ENCODE measurements around the gene MGLL. TPM values are rescaled to one million over a fixed set of nuclear protein-coding genes. Genes with fewer than 3 reads are reported as not detected.

The MGLL gene
- total RNA-seq, 6 experiments from 2014 or later, result 97.0 to 168 (median 115) TPM

GRCh38 chr3:127647166-127647844 lies 175.0 kb downstream of the MGLL start:
- DNase-seq, result peak in 1 of 3 donors; percentile 52
- intact Hi-C loops (cut with DNase I), result no loop called here

GRCh38 chr3:127646501-127647046 lies 175.7 kb downstream of the MGLL start:
- DNase-seq, result peak; percentile 64 to 83 (median 77)
- H3K27ac ChIP-seq, result no peak overlapping the region
- no peak for TF ChIP-seq POLR2A (IDR thresholded peaks at IDR 0.05)
- TF ChIP-seq CTCF (IDR thresholded peaks at IDR 0.05), result no peak
- ATAC-seq, result peak; percentile 66 to 90 (median 82)
- no peaks in the 10 kb centered on the region for H3K4me1 ChIP-seq
- 74% methylated on average over 3 of the region's 10 CpGs for WGBS (ENCODE audit: insufficient coverage, low coverage, low lambda C conversion rate, missing lambda C conversion rate)
- H3K36me3 ChIP-seq, result no peaks in the 10 kb centered on the region
- intact Hi-C loops (cut with DNase I), result no loop called here
- no peak overlapping the region for H3K4me3 ChIP-seq
- no peaks in the 10 kb centered on the region for H3K9me3 ChIP-seq
- no peaks in the 10 kb centered on the region for H3K27me3 ChIP-seq

More at GRCh38 chr3:127647166-127647844, 175.0 kb downstream of the MGLL start:
- H3K4me3 ChIP-seq, result no peak overlapping the region
- H3K9me3 ChIP-seq, result no peaks in the 10 kb centered on the region
- H3K4me1 ChIP-seq, result no peaks in the 10 kb centered on the region
- no peak for ATAC-seq
- H3K27me3 ChIP-seq, result no peaks in the 10 kb centered on the region
- TF ChIP-seq POLR2A (IDR thresholded peaks at IDR 0.05) (no peak), CTCF (IDR thresholded peaks at IDR 0.05) (no peak)
- H3K36me3 ChIP-seq, result no peaks in the 10 kb centered on the region
- WGBS (ENCODE audit: insufficient coverage, low coverage, low lambda C conversion rate, missing lambda C conversion rate), result 54% methylated on average over 3 of the region's 13 CpGs
- no peak overlapping the region for H3K27ac ChIP-seq

GRCh38 chr3:127645371-127646015 lies 176.8 kb downstream of the MGLL start:
- Histone ChIP-seq H3K27me3 (no peaks in the 10 kb centered on the region), H3K27ac (no peak overlapping the region), H3K4me1 (no peaks in the 10 kb centered on the region), H3K36me3 (no peaks in the 10 kb centered on the region), H3K9me3 (no peaks in the 10 kb centered on the region), H3K4me3 (no peak overlapping the region)
- TF ChIP-seq CTCF (IDR thresholded peaks at IDR 0.05) (no peak), POLR2A (IDR thresholded peaks at IDR 0.05) (no peak)
- WGBS (ENCODE audit: insufficient coverage, low coverage, low lambda C conversion rate, missing lambda C conversion rate), result 82% methylated on average over 3 of the region's 8 CpGs
- ATAC-seq (peak in 2 of 4 donors; percentile 23 to 36), DNase-seq (no peak)
- intact Hi-C loops (cut with DNase I), result no loop called here

- no peak overlapping the region for H3K27ac ChIP-seq
- DNase-seq (no peak), ATAC-seq (no peak)
- no peak for TF ChIP-seq POLR2A (IDR thresholded peaks at IDR 0.05)
- TF ChIP-seq CTCF (IDR thresholded peaks at IDR 0.05), result no peak
- no peaks in the 10 kb centered on the region for H3K4me1 ChIP-seq
- no peaks in the 10 kb centered on the region for H3K36me3 ChIP-seq
- no peaks in the 10 kb centered on the region for H3K27me3 ChIP-seq
- WGBS (ENCODE audit: insufficient coverage, low coverage, low lambda C conversion rate, missing lambda C conversion rate), result 71% methylated on average over 5 of the region's 5 CpGs
- H3K9me3 ChIP-seq, result no peaks in the 10 kb centered on the region
- H3K4me3 ChIP-seq, result no peak overlapping the region
- intact Hi-C loops (cut with DNase I), result no loop called here
Measured at GRCh38 chr3:127644641-127645370, 177.5 kb downstream of the MGLL start.

All from right lobe of liver (tissue), 6 donors.